GM18499 (cell line): ENCODE results near the gene SYT3.

Experiments
- ATAC-seq: cut with Tn5 transposase; IDR thresholded peaks from one replicate; pipeline ENCODE4 v1.9.1; 2021; ENCODE audit warnings: moderate number of reproducible peaks; ENCODE audit not compliant: insufficient read depth, unreplicated experiment

SYT3 gene

GRCh38 chr19:50662651-50663481 is 23.2 kb upstream of the SYT3 start:
- ATAC-seq: no peak

- ATAC-seq: no peak
Observed at GRCh38 chr19:50661766-50662650, 22.3 kb upstream of the SYT3 start.

GRCh38 chr19:50661023-50661422 is 21.3 kb upstream of the SYT3 start:
- no peak for ATAC-seq

- ATAC-seq: no peak
Observed at GRCh38 chr19:50660088-50660366, 20.3 kb upstream of the SYT3 start.

- no peak for ATAC-seq
Observed at GRCh38 chr19:50659318-50660087, 19.8 kb upstream of the SYT3 start.

- no peak for ATAC-seq
Observed at GRCh38 chr19:50658441-50659317, 19.0 kb upstream of the SYT3 start.

GRCh38 chr19:50657712-50658440 is 18.2 kb upstream of the SYT3 start:
- ATAC-seq: no peak

GRCh38 chr19:50657222-50657669 is 17.6 kb upstream of the SYT3 start:
- ATAC-seq: no peak

- no peak for ATAC-seq
Observed at GRCh38 chr19:50654882-50655281, 15.2 kb upstream of the SYT3 start.

- no peak for ATAC-seq
Observed at GRCh38 chr19:50652722-50653121, 13.0 kb upstream of the SYT3 start.

- no peak for ATAC-seq
Observed at GRCh38 chr19:50651174-50651573, 11.5 kb upstream of the SYT3 start.

- no peak for ATAC-seq
Observed at GRCh38 chr19:50649433-50650391, 10.0 kb upstream of the SYT3 start, which contains the start of gene C19orf81. Gene C19orf81 (plus strand): TSS chr19:50649445. CDS start chr19:50649445, 0 bp downstream.

- no peak for ATAC-seq
Observed at GRCh38 chr19:50648659-50649058, 9.0 kb upstream of the SYT3 start.

GRCh38 chr19:50647879-50648615 is 8.4 kb upstream of the SYT3 start:
- no peak for ATAC-seq

- ATAC-seq: no peak
Observed at GRCh38 chr19:50646074-50646807, 6.6 kb upstream of the SYT3 start.

GRCh38 chr19:50645107-50645506 is 5.4 kb upstream of the SYT3 start:
- ATAC-seq: no peak
